Activated CD8-positive, alpha-beta T cell treated with anti-CD3 and anti-CD28 coated beads, Interleukin-2, amount 10 ng/mL, durations not matched to agents 7 days and 5 days (primary cell): ENCODE data around the gene CLTCL1. TPM values are rescaled to one million over a fixed set of nuclear protein-coding genes. Genes with fewer than 3 reads are reported as not detected.

ENCODE experiments used
- ATAC-seq: fragments of 150-1000 bp; cut with Tn5 transposase; one replicate; pipeline ENCODE4 v1.10.0; 2021; ENCODE audit warnings: moderate library complexity
- CTCF ChIA-PET: fragments of 350-600 bp; sonication (Branson Sonifier 250); formaldehyde crosslinking; loops from one replicate; lab custom pipeline; 2021; ENCODE audit warnings: antibody characterized with exemption; lab: Charles Lee
- POLR2A ChIA-PET: fragments of 350-600 bp; sonication (Branson Sonifier 250); formaldehyde crosslinking; loops from one replicate; lab custom pipeline; 2021; ENCODE audit warnings: antibody characterized with exemption; lab: Charles Lee
- DNase-seq: peaks from one replicate; pipeline ENCODE4 v3.0.0-alpha.2; 2020
- H3K27ac Mint-ChIP-seq: one replicate; pipeline ENCODE4 v1.8.0; 2021; ENCODE audit warnings: mild to moderate bottlenecking, mixed read lengths
- H3K27me3 Mint-ChIP-seq: one replicate; pipeline ENCODE4 v1.8.0; 2021; ENCODE audit warnings: low read depth, mixed read lengths
- H3K36me3 Mint-ChIP-seq: one replicate; pipeline ENCODE4 v1.8.0; 2021; ENCODE audit warnings: low read depth, mixed read lengths
- H3K4me1 Mint-ChIP-seq: one replicate; pipeline ENCODE4 v1.8.0; 2021; ENCODE audit warnings: low read depth, mixed read lengths
- H3K4me3 Mint-ChIP-seq: one replicate; pipeline ENCODE4 v1.8.0; 2021; ENCODE audit warnings: mild to moderate bottlenecking, mixed read lengths
- H3K9me3 Mint-ChIP-seq: one replicate; pipeline ENCODE4 v1.8.0; 2022; ENCODE audit warnings: mixed read lengths; ENCODE audit not compliant: insufficient read depth
- total RNA-seq, 2 experiments: library from RNA; stranded (reverse); gene quantifications; one replicate each; pipeline ENCODE4 v1.2.3, GENCODE V29; 2021

The CLTCL1 gene
- total RNA-seq, 2 experiments from 2014 or later = 0.44 to 0.58 TPM

DNA sequence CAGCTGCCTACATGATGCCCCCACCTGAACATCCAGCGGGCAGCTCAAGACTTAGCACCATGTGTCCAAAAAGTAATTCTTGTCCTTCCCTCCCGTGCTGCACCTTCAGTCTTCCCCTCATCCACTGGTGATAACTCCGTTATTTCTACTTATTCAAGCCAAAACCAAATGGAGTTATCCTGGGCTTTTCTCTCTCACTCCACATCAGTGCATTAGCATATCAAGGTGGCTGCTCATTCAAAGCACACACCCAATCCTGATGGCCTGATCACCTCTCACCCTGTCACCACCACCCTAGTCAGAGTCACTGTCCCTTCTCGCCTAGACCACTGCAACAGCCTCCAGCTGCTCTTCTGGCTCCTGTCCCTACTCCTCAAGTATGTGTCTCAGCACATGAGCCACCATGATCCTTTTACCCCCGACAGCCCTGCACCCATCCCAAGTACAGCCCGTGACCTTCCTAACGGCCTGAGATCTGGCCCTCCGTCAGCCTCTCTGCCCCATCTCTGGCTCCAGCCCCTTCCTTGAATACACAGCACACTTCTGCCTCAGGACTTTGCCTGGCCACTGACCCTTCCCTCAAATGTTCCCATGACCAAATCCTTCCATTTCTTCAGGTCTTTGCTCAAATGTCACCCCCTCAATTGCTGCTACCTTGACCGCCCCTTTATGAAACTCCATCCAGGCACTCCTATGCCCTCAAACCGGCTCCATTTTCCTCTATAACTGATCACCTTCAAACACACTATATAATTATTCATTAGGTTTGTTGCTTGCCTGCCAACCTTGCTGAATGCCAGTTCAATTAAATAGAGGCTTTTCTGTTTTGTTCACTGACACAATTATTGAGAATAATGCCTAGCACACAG is 93.3 kb downstream of the CLTCL1 start:
- ATAC-seq (no peak), DNase-seq (no peak)
- H3K36me3 Mint-ChIP-seq = no peaks in the 10 kb centered on the region
- no peak overlapping the region for H3K27ac Mint-ChIP-seq
- ChIA-PET POLR2A (no interaction called here), CTCF (no interaction called here)
- peaks cover 16% of the 10 kb centered on the region for H3K27me3 Mint-ChIP-seq
- peaks cover 19% of the 10 kb centered on the region for H3K4me1 Mint-ChIP-seq
- H3K4me3 Mint-ChIP-seq = no peak overlapping the region
- H3K9me3 Mint-ChIP-seq = no peaks in the 10 kb centered on the region

DNA sequence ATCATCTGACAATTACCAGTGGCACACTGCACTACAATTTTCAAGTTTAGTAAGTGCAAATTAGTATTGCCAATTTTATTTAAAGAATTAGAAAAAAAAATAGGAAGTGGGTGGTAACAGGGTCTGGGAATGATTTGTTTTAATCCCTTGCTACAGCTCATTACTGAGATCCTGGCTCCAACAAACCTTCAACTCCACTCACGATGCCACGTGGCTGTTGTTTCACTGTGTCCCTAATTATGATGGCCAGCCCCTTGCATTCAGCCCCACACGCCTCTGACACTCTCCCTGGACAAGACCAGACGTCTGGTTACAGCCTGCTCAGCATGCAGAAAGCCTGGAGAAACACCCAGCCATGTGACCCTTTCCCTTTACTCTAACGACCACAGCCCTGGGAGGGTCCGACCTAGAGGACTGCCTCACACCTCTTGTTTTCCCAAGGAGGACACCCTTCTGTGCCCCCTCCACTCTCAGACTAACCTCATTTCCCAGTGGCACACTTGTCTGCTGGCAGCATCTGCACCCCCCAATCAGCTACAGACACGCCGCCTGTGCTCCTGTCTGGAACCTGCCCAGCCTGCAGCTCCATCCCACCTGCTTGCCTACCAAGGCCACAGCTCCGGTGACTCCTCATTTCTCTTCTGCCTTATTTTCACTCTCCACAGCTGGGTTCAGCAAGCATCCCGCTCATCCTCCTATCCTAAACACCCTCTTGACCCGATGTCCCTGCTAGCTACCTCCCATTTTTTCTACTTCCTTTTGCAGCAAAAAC is 94.5 kb downstream of the CLTCL1 start:
- ChIA-PET CTCF (no interaction called here), POLR2A (no interaction called here)

DNA sequence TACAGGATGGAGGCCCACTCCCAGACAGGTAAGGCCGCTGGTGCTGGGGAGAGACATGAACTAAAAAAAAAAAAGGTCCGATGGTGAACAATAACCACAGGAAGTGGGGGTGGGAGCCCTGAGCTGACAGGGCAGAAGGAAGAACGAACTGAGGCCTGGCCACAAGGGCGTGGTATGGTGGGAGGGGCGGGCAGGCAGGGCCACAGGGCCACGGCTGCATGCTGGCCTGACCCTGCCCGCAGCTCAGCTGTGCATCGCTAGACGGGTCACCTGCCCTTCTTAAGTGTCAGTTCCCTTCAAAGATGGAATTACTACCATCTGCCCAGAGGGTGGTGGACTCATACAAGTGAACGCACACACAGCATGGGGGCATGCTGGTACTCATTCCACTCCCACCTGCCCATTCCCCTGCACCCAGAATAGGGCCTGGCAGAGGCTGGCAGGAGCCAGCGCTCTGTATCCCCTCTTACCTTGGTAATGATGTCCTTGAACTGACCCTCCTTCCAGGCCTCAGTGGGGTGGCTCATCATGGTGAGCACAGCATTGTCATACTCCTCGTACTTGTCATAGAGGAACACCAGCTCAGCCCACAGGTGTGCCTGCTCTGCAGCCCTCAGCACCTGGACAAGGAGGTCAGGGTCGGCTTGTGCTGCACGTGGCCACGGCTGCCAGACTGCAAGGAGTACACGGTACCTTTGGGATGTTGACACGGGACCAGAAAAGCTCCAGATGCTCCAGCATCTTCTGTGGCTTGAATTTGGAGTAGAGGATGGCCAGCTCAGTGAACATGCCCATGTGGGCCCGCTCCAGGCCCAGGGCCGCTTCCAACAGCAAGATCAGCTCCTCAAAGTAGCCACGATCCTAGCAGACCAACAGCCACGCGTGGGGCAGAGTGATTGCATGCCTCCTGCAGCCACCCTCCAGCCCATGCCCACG is 95.5 kb downstream of the CLTCL1 start:
- H3K27ac Mint-ChIP-seq = peak overlapping the region; percentile 62
- DNase-seq = peak; percentile 65
- H3K27me3 Mint-ChIP-seq = peaks cover 11% of the 10 kb centered on the region
- CTCF ChIA-PET = interaction anchor here (1.1 to 2.9 kb wide), 2 partner anchors 16 to 52 kb away, joined by 3 to 9 read pairs; partner anchors contain the start of genes ESS2 and SLC25A1
- no peak overlapping the region for H3K4me3 Mint-ChIP-seq
- H3K9me3 Mint-ChIP-seq = no peaks in the 10 kb centered on the region
- POLR2A ChIA-PET = no interaction called here
- peaks cover 19% of the 10 kb centered on the region for H3K4me1 Mint-ChIP-seq
- H3K36me3 Mint-ChIP-seq = no peaks in the 10 kb centered on the region
- peak; percentile 54 for ATAC-seq

More for the DNA sequence above, 94.5 kb downstream of the CLTCL1 start:
- Mint-ChIP-seq H3K27ac (peak overlapping the region; percentile 27), H3K27me3 (peaks cover 11% of the 10 kb centered on the region), H3K4me3 (no peak overlapping the region), H3K9me3 (no peaks in the 10 kb centered on the region), H3K4me1 (peaks cover 19% of the 10 kb centered on the region), H3K36me3 (no peaks in the 10 kb centered on the region)
- no peak for ATAC-seq
- no peak for DNase-seq

DNA sequence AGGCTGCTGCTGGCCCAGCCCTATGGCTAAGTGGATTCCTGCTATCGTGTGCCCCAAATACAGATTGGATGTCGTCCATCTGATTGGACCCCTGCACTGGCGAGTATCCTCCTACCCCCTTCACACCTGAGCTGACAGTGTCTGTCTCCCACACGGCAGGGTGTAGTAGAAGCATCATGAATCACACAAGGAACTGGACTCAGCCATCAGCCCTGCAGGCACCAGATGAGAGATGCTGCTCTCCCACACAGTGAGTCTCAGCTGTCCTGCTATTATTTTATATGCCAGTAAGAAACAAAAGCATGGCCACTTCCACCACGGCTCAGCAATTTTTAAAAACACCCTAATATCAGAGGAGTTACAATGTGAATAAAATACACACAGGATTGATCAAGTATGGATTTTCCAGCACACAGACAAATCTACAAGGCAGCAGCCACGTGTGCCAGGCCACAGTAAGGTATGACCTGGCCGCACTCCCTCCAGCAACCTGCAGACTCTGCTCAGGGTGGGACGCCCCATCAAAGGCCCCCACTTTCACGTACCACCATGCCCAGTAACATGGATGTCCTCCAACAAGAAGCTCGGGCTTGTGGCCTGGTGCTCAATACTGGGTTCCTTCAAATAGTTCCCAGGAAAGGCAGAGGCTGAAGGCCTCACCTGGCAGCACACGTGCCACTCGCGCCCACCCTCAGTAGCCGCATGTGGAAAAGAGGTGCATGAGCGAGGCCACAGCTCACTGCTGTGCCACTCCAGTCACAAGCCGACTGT is 96.6 kb downstream of the CLTCL1 start:
- Mint-ChIP-seq H3K4me3 (no peak overlapping the region), H3K27me3 (peaks cover 11% of the 10 kb centered on the region), H3K27ac (peak overlapping the region; percentile 62), H3K9me3 (no peaks in the 10 kb centered on the region), H3K4me1 (peaks cover 19% of the 10 kb centered on the region), H3K36me3 (no peaks in the 10 kb centered on the region)
- no peak for DNase-seq
- no peak for ATAC-seq
- ChIA-PET POLR2A (no interaction called here), CTCF (interaction anchor here (1.1 to 2.9 kb wide), 2 partner anchors 15 to 51 kb away, joined by 3 to 9 read pairs; partner anchors contain the start of genes ESS2 and SLC25A1)

DNA sequence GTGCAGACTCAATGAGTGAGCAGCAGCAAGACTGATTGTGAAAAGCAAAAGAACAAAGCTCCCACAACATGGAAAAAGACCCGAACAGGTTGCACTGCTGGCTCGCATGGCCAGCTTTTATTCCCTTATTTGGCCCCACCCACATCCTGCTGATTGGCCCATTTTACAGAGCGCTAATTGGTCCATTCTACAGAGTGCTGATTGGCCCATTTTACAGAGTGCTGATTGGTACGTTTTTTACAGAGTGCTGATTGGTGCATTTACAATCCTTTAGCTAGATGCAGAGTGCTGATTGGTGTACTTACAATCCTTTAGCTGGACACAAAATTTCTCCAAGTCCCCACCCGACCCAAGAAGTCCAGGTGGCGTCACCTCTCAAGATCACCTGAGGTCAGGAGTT is 97.6 kb downstream of the CLTCL1 start:
- ChIA-PET POLR2A (no interaction called here), CTCF (interaction anchor here (2.9 kb wide), 1 partner anchor 14 kb away, joined by 9 read pairs; the partner anchor contains the start of gene SLC25A1)
- H3K9me3 Mint-ChIP-seq = no peaks in the 10 kb centered on the region
- no peak for DNase-seq
- no peak overlapping the region for H3K4me3 Mint-ChIP-seq
- H3K27ac Mint-ChIP-seq = no peak overlapping the region
- H3K36me3 Mint-ChIP-seq = no peaks in the 10 kb centered on the region
- no peak for ATAC-seq
- H3K4me1 Mint-ChIP-seq = peaks cover 19% of the 10 kb centered on the region
- peaks cover 9% of the 10 kb centered on the region for H3K27me3 Mint-ChIP-seq

DNA sequence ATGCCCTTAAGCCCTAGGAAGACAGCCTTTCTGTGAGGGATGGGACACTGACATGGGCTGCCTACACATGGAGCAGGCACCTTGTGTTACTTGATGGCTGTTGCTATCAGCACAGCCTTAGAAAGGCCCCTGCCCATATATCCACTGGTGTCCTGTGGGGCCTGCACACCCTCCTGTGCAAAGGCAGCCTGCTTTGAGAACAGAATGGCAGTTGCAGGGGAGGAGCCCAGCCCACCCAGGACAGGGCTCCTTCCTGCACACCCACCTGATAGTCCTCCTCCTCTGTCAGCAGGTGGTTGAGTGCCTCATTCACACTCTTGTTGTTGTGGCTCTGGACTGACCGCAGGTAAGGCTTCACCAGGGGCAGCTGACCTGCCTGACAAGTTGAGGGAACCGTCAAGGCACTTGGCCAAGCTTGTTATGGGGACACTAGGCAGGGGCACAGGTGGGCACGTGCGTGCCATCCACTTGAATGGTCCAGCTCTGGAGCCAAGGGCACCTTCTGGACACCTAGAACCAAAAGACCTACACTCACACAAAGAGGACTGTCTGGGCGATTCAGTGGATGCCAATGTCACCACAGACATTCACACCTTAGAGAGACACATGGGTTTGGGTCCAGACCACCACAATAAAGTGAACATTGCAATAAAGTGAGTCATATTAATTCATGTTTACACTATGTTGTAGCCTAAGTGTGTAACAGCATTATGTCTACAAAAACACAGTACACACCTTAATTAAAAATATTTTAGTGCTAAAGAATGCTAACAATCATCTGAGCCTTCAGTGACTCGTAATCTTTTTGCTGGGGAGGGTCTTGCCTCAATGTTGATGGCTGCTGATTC is 103.6 kb downstream of the CLTCL1 start:
- Mint-ChIP-seq H3K4me3 (no peak overlapping the region), H3K36me3 (no peaks in the 10 kb centered on the region), H3K4me1 (no peaks in the 10 kb centered on the region), H3K9me3 (no peaks in the 10 kb centered on the region), H3K27me3 (peaks cover 3% of the 10 kb centered on the region), H3K27ac (no peak overlapping the region)
- no peak for DNase-seq
- CTCF ChIA-PET = interaction anchor here (0.7 to 1.0 kb wide), 2 partner anchors 9 to 81 kb away, joined by 3 to 4 read pairs; no protein-coding TSS in a partner anchor
- no peak for ATAC-seq
- POLR2A ChIA-PET = no interaction called here

DNA sequence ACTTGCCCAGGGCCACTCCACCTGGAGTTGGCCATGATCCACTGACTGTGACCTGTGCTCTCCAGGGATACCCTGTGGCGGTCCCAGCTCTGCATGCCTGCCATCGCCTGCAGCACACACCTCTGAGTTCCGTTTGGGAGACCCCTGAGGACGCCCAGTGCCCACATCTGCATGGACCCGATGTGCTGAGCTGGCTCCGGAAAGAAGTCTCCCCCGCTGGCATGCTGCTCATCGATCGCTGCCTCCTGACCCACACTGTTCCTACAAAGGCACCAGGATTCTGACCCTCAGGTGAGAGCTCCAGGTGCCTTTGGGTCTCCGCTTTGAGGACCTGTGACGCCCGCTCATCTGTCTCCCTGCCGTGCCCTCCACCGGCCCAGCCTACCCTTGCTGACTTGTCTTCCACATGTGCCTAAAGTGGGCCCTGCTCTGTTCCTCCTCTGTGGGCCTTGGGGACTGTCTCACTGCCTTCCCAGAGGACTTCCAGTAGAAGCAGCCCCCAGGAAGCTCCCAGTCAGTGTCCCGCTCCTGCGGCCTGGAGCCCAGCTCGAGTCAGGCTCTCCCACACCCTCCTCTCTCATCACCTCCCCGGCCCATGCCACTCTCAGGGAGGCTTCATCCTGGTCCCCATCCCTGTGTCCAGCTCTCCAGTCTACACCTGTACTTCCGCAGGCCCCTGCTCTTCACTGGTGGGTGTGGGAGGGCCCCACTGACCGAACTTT is 107.1 kb downstream of the CLTCL1 start:
- Mint-ChIP-seq H3K4me3 (no peak overlapping the region), H3K4me1 (peaks cover 20% of the 10 kb centered on the region), H3K36me3 (no peaks in the 10 kb centered on the region), H3K27ac (no peak overlapping the region), H3K27me3 (peaks cover 3% of the 10 kb centered on the region), H3K9me3 (no peaks in the 10 kb centered on the region)
- no peak for DNase-seq
- ChIA-PET POLR2A (no interaction called here), CTCF (no interaction called here)
- ATAC-seq = no peak

DNA sequence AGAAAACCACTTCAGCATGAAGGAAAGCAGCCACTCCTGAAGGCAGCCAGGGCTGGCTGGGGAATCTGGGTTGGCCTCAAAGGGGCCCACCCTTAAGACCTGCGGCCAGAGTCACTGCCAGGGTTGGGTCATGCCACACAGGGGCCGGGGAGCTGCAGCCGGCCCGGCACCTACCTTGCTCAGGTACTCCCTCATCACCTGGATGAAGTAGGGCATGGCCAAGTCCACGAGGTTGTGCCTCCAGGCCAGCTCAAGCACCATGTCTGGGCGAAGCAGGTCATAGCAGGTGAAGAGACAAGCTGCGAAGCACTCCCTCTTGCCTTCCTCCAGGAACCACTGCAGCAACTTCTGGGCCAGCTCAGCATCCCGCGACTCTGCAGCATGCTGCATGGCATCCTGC is 108.3 kb downstream of the CLTCL1 start:
- POLR2A ChIA-PET = no interaction called here
- CTCF ChIA-PET = no interaction called here
- ATAC-seq (no peak), DNase-seq (no peak)
- H3K27me3 Mint-ChIP-seq = peaks cover 3% of the 10 kb centered on the region
- no peaks in the 10 kb centered on the region for H3K36me3 Mint-ChIP-seq
- H3K9me3 Mint-ChIP-seq = no peaks in the 10 kb centered on the region
- H3K4me3 Mint-ChIP-seq = no peak overlapping the region
- H3K27ac Mint-ChIP-seq = no peak overlapping the region
- peaks cover 23% of the 10 kb centered on the region for H3K4me1 Mint-ChIP-seq

DNA sequence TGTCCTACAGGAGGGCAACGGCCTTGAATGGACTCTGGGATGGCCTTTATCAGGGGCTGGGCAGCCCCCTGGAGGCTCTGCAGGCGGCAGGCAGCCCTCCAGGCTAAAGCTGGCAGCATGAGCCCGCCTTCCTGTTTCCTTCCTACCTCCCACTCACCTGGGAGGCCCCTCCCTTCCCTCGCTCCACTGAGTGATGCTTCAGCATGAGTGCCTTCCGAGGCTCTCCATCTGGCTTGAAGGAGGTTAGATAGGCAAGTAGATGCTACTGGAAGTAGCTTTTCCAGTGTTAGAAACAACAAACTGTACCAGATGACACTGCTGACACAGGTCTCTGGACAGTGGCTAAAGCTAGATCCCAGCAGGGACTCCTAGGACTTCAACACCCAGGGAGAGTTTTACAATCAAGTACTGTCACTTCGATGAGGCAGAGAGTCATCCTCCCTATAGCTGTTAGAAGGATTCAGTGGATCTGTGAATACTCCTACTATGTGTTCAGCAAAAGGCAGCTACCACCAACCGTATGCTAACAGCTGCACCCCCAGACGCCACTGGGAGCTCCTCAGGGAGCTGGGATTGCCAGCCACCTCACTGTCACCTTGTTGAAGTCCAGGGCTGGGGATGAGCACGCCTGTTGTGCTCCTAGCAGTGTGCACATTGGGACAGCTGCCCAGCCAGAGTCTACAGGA is 108.9 kb downstream of the CLTCL1 start:
- ChIA-PET POLR2A (no interaction called here), CTCF (interaction anchor here (1.0 kb wide), 1 partner anchor 447 kb away, joined by 3 read pairs; no protein-coding TSS in a partner anchor)
- DNase-seq (no peak), ATAC-seq (no peak)
- Mint-ChIP-seq H3K36me3 (no peaks in the 10 kb centered on the region), H3K4me3 (no peak overlapping the region), H3K9me3 (no peaks in the 10 kb centered on the region), H3K27me3 (peaks cover 3% of the 10 kb centered on the region), H3K27ac (no peak overlapping the region), H3K4me1 (peaks cover 23% of the 10 kb centered on the region)
